NOMO-1 treated with DMSO at 0.1 percent for 48 hours (cell line): ENCODE results near the gene ANKRD36B.
"Not testable (repeated sequence)": the region's sequence is repeated elsewhere in the genome, so short reads cannot be mapped to it uniquely, and the experiment has no call there.

Experiments used
- DNase-seq: peaks from one replicate; lab custom pipeline; 2025; ENCODE audit not compliant: unreplicated experiment; lab: John Stamatoyannopoulos, UW

Gene ANKRD36B

GRCh38 chr2:97589598-97590510 lies at the start of gene ANKRD36B:
Gene ANKRD36B, minus strand, starts transcription at chr2:97589877. Its CDS starts 192 bp downstream, at chr2:97589685.
- not testable (repeated sequence) for DNase-seq

- not testable (repeated sequence) for DNase-seq
These were observed 36.4 kb upstream of the ANKRD36B start for GRCh38 chr2:97626049-97626430.

- not testable (repeated sequence) for DNase-seq
These were observed 35.8 kb upstream of the ANKRD36B start for GRCh38 chr2:97625354-97626048.

GRCh38 chr2:97622976-97623375 lies 33.3 kb upstream of the ANKRD36B start:
- DNase-seq, result not testable (repeated sequence)

GRCh38 chr2:97620492-97620891 lies 30.8 kb upstream of the ANKRD36B start:
- not testable (repeated sequence) for DNase-seq

GRCh38 chr2:97618939-97619827 lies 29.5 kb upstream of the ANKRD36B start:
- DNase-seq, result not testable (repeated sequence)

- no peak for DNase-seq
These were observed 28.2 kb upstream of the ANKRD36B start for GRCh38 chr2:97617911-97618310.

GRCh38 chr2:97615746-97616145 lies 26.1 kb upstream of the ANKRD36B start:
- DNase-seq, result not testable (repeated sequence)

GRCh38 chr2:97611895-97612294 lies 22.2 kb upstream of the ANKRD36B start:
- not testable (repeated sequence) for DNase-seq

GRCh38 chr2:97608745-97609144 lies 19.1 kb upstream of the ANKRD36B start:
- not testable (repeated sequence) for DNase-seq

GRCh38 chr2:97605524-97606339 lies 16.1 kb upstream of the ANKRD36B start:
- not testable (repeated sequence) for DNase-seq

- DNase-seq, result not testable (repeated sequence)
These were observed 15.4 kb upstream of the ANKRD36B start for GRCh38 chr2:97605109-97605508.

GRCh38 chr2:97601537-97601936 lies 11.9 kb upstream of the ANKRD36B start:
- not testable (repeated sequence) for DNase-seq

GRCh38 chr2:97596180-97596579 lies 6.5 kb upstream of the ANKRD36B start:
- not testable (repeated sequence) for DNase-seq

- not testable (repeated sequence) for DNase-seq
These were observed 3.8 kb upstream of the ANKRD36B start for GRCh38 chr2:97593520-97593919.

- DNase-seq, result not testable (repeated sequence)
These were observed 1.1 kb upstream of the ANKRD36B start for GRCh38 chr2:97590515-97591394.

GRCh38 chr2:97589257-97589597 lies 450 bp downstream of the ANKRD36B start:
- DNase-seq, result not testable (repeated sequence)

- not testable (repeated sequence) for DNase-seq
These were observed 24.0 kb downstream of the ANKRD36B start for GRCh38 chr2:97565674-97566073.

GRCh38 chr2:97552406-97552805 lies 37.3 kb downstream of the ANKRD36B start:
- not testable (repeated sequence) for DNase-seq
